ENCODE results near the gene DST.

DST gene

GRCh38 chr6:56459030-56459805 is 183.5 kb downstream of the DST start:
- TF ChIP-seq CTCF (IDR thresholded peaks at IDR 0.05; ENCODE audit: low read depth, low read length, missing control alignments): no peak
- Histone ChIP-seq H3K27me3 (replicated peaks) (no peaks in the 10 kb centered on the region), H3K36me3 (replicated peaks) (peaks cover 53% of the 10 kb centered on the region), H3K27ac (no peak overlapping the region), H3K4me3 (ENCODE audit: low read depth, low read length) (no peak overlapping the region)
- in situ Hi-C loops (cut with HindIII; ENCODE audit: low pct_ligation_motif_present, low sequenced_read_pairs): no loop called here
- no peak for DNase-seq

- no peak for TF ChIP-seq CTCF (IDR thresholded peaks at IDR 0.05; ENCODE audit: low read depth, low read length, missing control alignments)
- Histone ChIP-seq H3K36me3 (replicated peaks) (peaks cover 45% of the 10 kb centered on the region), H3K27me3 (replicated peaks) (no peaks in the 10 kb centered on the region)
These were observed 184.3 kb downstream of the DST start for GRCh38 chr6:56458324-56458884.

GRCh38 chr6:56456785-56457184 is 185.9 kb downstream of the DST start:
- Histone ChIP-seq H3K27me3 (replicated peaks) (no peaks in the 10 kb centered on the region), H3K36me3 (replicated peaks) (peaks cover 33% of the 10 kb centered on the region), H3K4me3 (ENCODE audit: low read depth, low read length) (no peak overlapping the region), H3K27ac (no peak overlapping the region)
- in situ Hi-C loops (cut with HindIII; ENCODE audit: low pct_ligation_motif_present, low sequenced_read_pairs): no loop called here
- TF ChIP-seq CTCF (IDR thresholded peaks at IDR 0.05; ENCODE audit: low read depth, low read length, missing control alignments): no peak
- DNase-seq: no peak

More at GRCh38 chr6:56458324-56458884, 184.3 kb downstream of the DST start:
- Histone ChIP-seq H3K4me3 (ENCODE audit: low read depth, low read length) (no peak overlapping the region), H3K27ac (no peak overlapping the region)
- in situ Hi-C loops (cut with HindIII; ENCODE audit: low pct_ligation_motif_present, low sequenced_read_pairs): no loop called here
- no peak for DNase-seq

- TF ChIP-seq CTCF (IDR thresholded peaks at IDR 0.05; ENCODE audit: low read depth, low read length, missing control alignments): no peak
- Histone ChIP-seq H3K36me3 (replicated peaks) (peaks cover 5% of the 10 kb centered on the region), H3K27me3 (replicated peaks) (no peaks in the 10 kb centered on the region), H3K27ac (no peak overlapping the region), H3K4me3 (ENCODE audit: low read depth, low read length) (no peak overlapping the region)
- DNase-seq: peak; percentile 29
- in situ Hi-C loops (cut with HindIII; ENCODE audit: low pct_ligation_motif_present, low sequenced_read_pairs): no loop called here
These were observed 191.6 kb downstream of the DST start for GRCh38 chr6:56450882-56451739.

GRCh38 chr6:56450376-56450775 is 192.3 kb downstream of the DST start:
- no peaks in the 10 kb centered on the region for H3K27me3 ChIP-seq (replicated peaks)
- no peak for TF ChIP-seq CTCF (IDR thresholded peaks at IDR 0.05; ENCODE audit: low read depth, low read length, missing control alignments)
- DNase-seq: no peak
- no peak overlapping the region for H3K27ac ChIP-seq
- peaks cover 5% of the 10 kb centered on the region for H3K36me3 ChIP-seq (replicated peaks)
- H3K4me3 ChIP-seq (ENCODE audit: low read depth, low read length): no peak overlapping the region
- in situ Hi-C loops (cut with HindIII; ENCODE audit: low pct_ligation_motif_present, low sequenced_read_pairs): no loop called here
